Measurements from ENCODE around the gene NYAP2.

Gene NYAP2

DNA sequence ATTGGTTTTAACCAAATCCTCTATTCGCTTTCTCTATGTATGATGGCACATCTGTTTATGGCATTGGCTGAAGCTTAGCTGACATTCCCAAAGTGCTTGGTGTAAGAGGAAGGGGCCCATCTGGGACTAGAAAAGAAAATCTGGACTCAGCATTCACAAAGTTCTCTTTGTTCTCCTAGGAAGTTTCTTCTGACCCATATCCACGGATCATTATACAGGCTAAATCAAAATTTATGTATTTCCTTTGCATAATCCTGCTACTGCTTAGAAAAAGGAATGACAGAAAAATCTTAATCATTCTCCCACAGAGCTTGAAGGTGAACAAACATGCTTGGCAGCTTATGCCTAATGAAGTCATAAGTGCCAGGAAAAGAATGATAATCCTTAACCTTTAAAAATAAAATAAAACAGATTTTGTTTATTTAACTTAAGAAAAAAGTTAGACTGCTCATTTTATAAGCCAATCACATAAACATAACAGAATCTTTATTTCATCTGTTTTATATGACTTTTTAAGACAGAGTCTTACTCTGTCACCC lies 88.4 kb downstream of the NYAP2 start:
- DNase-seq, result no peak

DNA sequence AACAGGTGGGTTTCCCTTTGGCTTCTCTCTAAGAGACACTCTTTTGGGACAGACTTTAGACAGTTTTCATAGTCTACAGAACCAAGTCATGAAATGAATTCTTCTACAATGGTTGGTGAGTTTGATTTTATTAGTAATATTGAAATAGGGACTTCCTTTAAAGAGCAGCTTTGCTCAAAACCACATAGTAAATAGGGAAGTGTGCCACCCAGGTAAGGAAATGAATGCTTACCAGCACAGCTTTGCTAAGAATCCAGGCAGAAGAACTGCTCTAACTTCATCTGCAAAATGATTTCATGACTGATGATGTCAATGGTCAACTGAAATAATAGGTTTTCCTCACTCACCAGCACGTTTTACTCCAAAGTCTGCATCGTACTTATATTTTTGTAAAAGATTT lies 89.2 kb downstream of the NYAP2 start:
- DNase-seq, result no peak

DNA sequence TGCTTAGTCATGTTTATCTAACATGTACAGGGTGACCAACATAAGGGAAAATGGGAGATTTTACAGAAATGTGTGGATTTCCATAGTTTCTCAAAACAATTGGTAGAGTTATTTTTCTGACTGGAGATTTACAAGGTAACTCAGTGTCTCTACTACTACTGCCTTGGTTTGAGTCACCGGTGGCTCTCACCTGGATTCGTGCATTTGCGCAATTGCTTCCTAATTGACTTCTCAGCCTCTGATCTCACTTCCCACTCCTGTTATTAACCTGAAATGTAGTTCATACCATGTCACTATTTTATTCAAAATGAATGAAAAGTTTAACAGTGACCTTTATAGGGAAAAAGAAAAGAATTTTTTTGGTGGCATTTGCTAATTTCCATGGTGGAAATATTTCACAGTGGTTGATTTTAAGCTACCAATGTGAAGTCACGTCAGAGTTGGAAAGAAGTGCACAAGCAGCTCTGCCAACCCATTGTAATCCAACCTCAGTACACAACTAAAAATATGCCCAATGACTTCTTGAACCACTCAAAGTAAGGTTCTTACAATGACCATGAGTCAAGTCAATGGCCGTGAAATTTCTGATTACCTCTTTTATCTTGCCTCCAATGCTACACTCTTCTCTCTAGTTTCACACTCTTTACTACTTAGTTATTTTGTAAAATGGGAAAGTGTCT lies 94.0 kb downstream of the NYAP2 start:
- DNase-seq, result no peak

DNA sequence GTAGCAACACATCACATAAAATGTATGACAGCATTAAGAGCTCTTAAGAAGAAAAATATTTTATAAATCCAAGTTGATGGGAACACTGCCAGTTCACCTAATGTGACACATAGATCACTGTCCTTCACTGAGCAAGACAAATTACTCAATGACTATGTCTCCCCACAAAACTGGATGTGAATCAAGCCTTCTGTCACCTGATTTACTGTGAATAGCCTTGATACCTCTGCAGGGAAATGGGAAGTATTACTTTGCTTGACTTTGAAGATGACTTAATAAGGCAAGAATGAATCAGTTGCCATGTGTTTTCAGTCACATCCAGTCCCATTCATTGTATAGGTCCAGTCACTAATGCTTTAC lies 94.6 kb downstream of the NYAP2 start:
- no peak for DNase-seq

DNA sequence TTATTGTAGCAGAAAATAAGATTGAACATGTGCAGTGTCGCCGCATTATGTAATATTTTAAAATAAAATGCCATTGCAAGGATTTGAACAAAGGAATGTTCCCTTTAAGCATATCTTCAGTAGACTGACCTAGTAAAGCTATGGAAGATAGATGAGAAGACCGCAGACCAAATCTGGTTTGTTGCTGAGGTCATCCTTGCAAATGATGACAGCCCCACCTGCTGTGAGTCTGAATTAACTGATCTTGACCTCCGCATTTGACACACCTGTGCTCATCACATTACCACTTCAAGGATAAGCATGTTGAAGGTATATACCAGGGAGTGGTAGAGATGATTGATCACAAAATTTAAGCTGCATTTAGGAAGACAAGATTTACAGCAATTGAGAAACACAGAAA lies 96.2 kb downstream of the NYAP2 start:
- no peak for DNase-seq

DNA sequence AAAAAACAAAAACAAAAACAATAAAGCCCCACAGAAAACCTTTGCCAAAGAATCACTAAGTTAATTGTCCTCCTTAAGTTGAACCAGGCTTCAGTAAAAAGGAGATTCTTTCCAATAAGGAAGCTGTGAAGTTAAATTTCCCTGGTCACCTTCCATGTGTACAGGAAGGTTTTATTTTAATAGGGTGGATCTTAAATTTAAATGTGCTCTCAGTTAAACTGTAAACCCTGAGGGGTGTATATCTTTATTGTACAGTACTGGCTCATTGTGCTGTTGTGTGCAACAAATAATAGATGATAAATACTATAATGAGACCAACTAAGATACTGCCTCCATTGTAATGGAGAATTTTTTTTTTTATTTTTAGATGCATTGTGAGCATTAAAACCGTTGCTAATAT lies 97.1 kb downstream of the NYAP2 start:
- DNase-seq, result no peak

DNA sequence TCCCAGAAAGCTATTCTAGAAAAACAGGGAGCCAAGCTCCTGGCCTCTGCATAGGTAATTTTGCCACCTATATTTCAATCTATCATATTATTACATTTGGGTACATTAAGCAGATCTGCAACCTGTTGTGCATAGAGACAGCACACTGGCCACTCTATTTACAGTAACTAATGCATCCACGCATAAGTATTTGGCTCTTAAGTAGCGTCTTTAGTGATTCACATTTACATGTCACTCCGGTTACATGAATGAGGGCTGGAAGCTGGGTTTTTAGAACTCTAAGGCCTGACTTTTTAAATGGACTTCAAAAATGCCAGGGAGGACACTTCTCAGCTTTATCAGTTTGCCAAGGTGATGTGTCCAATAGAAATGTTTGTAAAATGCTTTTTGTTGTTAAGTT lies 97.7 kb downstream of the NYAP2 start:
- DNase-seq, result no peak

DNA sequence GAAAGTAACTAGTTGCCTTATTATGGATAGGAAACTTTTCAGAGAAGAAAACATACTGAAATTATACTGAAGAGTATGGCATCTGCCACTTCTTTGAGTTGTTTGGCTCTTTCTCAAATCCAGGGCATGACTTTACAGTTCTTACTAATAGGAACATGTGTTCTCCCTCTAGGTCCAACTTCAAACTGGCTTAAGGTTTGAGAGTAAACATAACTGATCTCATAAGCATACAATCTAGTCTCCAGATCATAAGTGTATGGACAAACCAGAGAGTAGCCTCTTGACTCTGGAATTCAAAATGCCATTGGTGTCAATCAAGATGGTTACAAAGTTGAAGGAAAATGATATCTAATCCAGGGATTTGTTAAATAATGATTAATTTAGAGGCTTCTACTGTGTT lies 101.5 kb downstream of the NYAP2 start:
- no peak for DNase-seq

DNA sequence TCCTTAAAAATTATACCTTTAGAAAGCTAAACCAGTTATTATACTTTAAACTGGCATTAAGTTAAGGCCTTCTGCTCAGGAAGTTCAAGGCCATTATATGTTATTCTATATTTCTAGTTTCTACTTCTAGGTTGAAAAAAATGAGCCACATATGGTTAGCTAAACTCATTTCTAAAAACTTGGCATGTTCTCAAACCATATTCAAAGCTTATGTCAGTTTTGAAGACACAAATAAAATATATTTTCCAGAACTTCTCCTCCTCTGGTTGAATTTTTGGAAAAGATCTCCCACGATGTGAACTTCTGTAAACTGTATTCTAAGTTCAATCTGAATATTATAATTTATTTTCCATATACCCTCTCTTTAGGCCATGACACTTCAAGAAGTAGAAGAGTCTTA lies 103.5 kb downstream of the NYAP2 start:
- DNase-seq, result no peak

DNA sequence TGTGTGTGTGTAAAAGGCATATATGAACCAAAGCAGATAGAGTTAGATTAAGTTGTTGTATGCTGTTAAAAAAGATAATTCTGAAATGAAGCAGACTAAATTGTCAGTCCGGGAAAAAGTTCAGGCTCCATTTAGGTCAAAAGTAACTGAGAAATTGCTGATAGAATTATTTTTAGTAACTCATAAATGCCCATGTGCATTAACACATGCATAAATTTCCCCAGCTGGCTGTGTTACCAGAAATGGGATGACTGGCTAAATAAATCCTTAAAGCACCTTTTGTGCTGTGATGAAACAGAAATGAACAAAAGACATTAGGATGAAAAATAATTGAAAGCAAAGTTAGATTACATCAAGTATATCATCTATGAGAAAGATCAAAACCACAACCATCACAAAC lies 111.3 kb downstream of the NYAP2 start:
- no peak for DNase-seq

DNA sequence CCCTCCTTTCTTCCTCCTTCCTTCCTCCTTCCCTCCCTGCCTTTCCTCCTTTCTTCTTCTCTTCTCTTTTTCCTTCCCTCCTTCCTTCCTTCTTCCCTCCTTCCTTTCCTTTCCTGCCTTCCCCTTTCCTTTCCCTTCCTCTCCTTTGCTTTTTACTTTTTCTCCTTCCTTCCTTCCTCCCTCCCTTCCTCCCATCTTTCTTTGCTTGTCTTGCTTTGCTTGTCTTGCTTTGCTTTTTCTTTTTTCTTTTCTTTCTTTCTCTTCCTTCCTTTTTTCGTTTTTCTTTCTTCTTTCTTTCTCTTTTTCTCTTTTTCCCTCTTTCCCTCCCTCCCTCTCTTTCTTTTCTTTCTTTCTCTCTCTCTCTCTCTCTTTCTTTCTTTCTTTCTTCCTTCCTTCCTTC lies 113.0 kb downstream of the NYAP2 start:
- no peak for DNase-seq

DNA sequence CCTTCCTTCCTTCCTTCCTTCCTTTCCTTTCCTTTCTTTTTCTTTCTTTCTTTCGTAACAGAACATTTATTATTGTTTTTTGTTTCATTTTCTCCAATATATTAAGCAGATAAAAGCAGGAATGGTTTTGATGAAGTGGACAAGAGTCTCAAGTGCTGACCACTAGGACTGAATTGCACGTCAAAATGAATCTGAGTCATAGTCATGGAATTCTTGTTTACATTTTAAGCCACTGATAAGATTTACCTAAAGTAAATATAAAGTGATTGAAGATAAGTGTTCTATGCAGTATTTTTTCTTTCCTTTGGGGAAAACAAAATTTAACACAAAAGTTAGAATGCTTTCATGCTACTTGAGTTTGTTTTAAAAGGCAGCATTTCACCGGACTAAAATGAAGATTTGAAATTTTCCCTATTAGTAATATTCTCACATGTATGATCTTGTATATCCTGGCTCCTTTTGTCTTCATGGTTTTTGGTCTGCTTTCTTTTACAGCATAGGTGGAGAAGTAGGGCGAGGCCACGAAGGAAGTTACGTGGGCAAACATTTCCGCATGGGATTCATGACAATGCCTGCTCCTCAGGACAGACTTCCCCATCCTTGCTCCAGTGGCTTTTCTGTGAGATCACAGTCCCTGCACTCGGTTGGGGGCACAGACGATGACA lies 113.5 kb downstream of the NYAP2 start:
- no peak for DNase-seq

DNA sequence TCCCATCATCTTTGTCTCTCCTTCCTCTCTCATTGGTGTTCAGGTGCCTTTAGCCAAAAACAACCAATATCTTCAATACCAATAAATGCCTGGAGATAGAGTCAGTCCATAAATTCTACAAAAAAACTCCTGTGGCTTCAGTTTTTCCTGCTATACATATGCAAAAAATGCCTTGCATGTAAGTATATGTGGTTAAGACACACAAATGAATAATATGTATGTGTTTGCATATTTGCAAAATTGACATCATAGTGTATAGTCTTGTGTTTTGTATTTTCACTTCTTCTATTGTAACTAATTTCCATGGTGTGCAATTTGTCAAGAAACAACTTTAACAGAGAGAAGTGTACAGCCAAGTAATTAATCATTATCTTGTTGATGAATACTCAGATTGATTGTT lies 115.5 kb downstream of the NYAP2 start:
- DNase-seq, result no peak

DNA sequence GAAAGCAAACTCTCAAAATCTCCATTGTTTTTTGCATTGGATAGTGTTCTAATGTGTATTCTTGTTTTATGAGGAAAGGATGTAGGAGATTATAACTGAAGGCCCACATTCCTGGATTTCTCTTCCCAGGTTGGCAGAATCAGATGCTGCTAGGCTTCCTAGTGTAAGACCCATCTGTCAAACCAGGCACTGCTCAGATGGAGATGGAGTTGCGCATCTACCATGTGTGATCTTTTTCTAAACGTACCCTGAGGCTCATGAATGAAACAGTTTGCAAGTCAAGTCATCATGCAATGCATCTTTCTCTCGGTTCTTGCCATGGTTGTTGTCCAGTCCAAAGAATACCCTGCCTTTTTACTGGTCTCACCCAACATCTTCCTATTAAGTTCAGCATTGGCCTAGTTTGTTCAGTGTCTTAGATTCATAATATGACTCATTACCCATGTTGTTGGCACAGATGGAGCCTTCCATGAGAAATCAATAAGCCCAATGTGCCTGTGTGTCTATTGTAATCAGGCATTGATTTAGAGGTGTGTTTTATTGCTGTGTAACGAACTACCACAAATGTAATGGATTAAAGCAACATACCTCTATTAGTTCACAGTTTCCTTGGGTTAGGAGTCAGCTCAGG lies 127.4 kb downstream of the NYAP2 start:
- no peak for DNase-seq

DNA sequence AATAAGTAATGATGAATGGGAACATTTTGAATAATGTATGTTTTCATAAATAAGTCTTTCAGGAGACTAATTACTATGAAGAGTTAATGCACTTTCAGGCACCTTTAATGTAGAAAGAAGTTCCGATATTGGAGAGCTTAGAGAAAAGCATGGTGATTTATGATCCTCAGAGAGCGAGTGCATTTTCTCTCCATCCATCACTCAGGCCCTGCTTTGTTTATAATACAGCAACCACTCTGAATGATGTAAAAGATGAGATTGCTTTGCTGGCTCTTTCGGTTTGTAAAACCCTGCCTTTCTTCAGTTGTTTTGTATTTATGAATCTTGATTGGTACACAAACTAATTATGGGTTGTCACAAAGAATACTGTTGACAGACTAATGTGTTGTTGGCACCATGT lies 132.0 kb downstream of the NYAP2 start:
- no peak for DNase-seq

DNA sequence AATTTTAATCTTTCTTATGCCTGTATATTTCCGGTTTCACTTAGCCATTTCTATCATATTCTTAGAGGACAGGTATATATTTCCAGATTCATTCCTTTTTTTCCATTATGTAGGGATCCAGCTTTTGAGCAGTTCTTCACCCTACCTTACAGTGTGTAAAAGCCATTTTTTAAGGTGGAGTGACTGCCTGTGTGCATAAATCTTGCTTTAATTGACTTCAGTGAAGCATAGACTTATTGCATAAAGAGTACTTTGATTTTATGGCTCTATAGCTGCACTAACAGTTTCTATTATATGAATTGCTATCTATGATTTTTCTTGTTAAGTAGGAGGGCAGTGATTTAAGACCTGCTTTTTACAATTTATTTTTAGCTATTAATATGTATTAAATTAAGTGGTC lies 132.6 kb downstream of the NYAP2 start:
- DNase-seq, result no peak

DNA sequence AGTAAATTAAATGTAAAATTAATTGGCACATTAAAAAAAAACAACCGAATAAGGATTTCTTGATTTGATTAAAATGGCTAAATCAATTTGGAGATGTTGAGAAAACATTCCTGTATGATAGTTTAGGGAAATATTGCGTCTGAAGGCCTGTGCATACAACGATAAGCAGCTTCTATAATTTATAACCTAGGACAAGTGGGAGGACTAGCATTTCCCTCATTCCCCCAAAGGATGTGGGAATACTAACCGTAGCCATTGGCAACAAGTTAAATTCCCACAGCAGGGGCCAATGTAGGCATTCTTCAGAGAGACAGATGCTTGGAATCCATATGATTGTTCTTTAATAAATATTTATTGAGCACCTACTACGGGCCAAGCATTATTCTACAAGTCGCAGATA lies 134.5 kb downstream of the NYAP2 start:
- no peak for DNase-seq

DNA sequence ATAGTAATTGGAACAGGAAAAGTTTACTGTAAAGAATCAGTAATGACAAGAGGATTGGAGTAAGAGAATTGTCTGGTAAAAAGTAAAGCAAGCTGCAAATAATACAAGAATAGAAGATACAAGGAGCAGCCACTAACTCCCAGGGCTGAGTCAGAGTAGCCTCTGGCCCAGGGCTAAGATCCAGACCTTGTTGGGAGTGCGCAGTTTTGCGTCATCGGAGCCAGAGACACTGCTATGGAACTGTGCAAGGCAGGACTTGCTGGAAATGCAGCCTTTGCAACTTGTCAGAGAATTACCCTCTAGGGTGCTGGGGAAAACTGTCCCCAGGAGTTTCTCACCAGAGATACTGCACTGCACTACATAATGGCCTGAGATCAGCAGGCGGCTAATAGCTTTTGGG lies 135.2 kb downstream of the NYAP2 start:
- no peak for DNase-seq

DNA sequence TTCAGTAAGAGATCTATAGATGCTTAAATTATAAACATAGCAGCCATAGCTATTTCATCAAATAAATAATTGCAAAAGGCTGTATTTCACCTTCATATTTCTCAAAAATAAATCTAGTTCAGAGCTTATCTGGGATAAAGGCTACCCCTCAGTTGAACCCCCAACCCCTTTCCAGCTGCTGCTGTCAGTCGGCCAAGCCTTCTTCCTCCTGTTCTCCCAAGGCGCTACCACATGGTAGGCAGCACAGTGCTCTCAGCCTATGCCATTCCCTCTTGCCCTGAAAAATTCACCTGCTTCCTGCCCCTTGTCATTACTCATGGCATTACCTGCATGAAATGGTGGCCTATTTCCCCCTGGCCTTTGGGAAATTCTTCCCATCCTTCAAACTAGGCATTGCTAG lies 136.5 kb downstream of the NYAP2 start:
- no peak for DNase-seq

DNA sequence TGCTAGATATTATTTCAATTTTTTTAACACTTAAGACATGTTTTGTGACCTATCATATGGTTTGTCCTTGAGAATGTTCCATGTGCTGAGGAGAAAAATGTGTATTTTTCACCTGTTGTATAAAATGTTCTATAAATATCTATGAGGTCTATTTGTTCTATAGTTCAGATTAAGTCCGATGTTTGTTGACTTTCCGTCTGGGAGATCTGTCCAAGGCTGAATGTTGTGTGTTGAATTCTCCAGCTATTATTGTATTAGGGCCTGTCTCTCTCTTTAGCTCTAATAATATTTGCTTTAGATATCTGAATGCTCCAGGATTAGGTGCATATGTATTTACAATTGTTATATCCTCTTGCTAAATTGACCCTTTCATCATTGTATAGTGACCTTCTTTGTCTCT lies 144.1 kb downstream of the NYAP2 start:
- no peak for DNase-seq

DNA sequence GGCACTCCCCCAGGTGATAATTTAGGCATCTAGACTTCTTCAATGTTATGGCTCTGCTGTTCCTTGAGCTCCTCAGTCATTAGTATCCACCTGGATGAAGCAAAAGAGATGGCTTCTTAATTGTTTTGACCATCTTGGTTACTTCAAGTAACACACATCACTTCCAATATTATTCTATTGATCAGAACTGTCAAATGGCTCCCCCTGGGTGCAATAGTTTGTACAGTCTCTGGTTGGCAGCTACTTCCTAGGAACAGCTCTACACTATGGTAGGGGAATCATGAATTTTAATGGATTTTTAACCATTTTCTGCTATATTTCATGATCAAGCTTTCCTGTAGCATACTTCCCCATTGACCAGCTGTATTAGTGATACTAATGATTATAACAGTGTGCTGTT lies 157.0 kb downstream of the NYAP2 start:
- no peak for DNase-seq

DNA sequence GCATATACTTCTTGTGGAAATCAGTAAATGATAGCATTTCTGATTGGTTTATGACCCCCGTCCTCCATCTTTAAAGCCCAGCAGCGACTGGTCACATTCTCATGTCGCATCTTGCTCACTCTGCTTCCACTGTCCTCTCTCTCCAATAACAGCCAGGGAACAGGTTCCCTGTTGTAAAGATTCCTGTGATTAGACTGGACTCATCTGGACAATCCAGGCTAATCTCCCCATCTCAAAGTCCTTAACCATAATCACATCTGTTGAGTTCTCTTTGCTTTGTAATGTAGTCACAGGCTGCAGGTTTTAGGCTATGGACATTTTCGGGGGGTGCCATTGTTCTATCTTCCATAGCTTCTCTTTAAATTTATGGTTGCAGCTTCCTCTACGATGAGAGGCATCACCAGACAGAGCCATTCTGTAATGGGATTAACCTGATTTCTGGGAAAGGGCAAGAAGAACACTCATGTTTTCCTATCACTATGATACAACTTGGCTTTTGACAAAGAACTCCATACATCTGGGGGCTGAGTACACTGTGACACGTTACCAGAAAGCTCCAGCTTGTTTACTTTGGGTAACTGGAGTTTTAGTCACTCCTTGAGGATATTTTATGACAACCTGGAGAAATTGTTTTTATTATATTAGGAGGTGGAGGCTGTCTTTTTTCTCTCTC lies 159.0 kb downstream of the NYAP2 start:
- DNase-seq, result no peak

DNA sequence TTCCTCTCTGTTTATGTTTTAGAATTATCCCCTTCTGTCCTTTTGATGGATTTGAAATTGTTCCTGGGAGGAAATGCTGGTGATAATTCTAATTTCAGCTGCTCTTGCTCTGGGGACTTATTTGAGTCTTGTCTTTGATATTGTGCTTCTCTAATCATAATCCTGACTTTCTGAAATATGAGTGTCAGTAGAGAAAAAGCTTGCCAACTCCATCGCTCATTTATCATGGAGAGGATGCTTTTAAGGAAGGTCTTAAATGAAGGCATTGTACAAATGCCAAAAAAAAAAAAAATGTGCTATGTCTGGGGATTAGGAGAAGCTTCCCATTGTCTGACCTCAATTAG lies 159.5 kb downstream of the NYAP2 start:
- DNase-seq, result no peak

DNA sequence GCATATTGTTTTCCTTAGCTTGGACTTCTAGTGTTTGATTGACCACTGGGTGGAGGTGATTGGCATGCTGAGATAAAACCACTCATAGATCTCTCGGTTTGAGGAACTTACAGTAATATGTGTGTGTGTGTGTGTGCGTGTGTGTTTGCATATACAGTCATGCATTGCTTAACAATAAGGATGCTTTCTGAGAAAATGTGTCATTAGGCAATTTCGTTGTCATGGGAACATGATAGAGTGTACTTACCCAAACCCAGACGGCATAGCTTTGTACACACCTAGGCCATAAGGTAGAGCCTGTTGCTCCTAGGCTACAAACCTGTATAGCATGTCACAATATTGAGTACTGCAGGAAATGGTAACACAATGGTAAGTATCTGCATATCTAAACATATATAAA lies 167.3 kb downstream of the NYAP2 start:
- DNase-seq, result no peak
